ENCODE measurements around the gene MYL11. TPM values are rescaled to one million over a fixed set of nuclear protein-coding genes. Genes with fewer than 3 reads are reported as not detected.

Gene MYL11
- total RNA-seq, 1 donor from 2014 or later, result not detected

GRCh38 chr16:30353438-30354129 is 21.0 kb upstream of the MYL11 start:
- H3K9me3 Mint-ChIP-seq (ENCODE audit: unreplicated experiment), result no peaks in the 10 kb centered on the region
- no peaks in the 10 kb centered on the region for H3K27me3 Mint-ChIP-seq (ENCODE audit: unreplicated experiment)
- no peak overlapping the region for H3K27ac Mint-ChIP-seq (ENCODE audit: unreplicated experiment)
- peak overlapping the region; percentile 91 for H3K4me3 Mint-ChIP-seq (ENCODE audit: unreplicated experiment)
- peaks cover 26% of the 10 kb centered on the region for H3K36me3 Mint-ChIP-seq (ENCODE audit: unreplicated experiment)
- TF ChIP-seq CTCF (IDR thresholded peaks at IDR 0.05), result no peak
- no peak for DNase-seq (ENCODE audit: extremely low spot score, unreplicated experiment)
- H3K4me1 Mint-ChIP-seq (ENCODE audit: unreplicated experiment), result peaks cover 23% of the 10 kb centered on the region

GRCh38 chr16:30354423-30355143 is 20.0 kb upstream of the MYL11 start:
- Mint-ChIP-seq H3K9me3 (ENCODE audit: unreplicated experiment) (no peaks in the 10 kb centered on the region), H3K27me3 (ENCODE audit: unreplicated experiment) (no peaks in the 10 kb centered on the region), H3K27ac (ENCODE audit: unreplicated experiment) (peak overlapping the region; percentile 100), H3K36me3 (ENCODE audit: unreplicated experiment) (peaks cover 26% of the 10 kb centered on the region), H3K4me1 (ENCODE audit: unreplicated experiment) (peaks cover 23% of the 10 kb centered on the region), H3K4me3 (ENCODE audit: unreplicated experiment) (peak overlapping the region; percentile 91)
- TF ChIP-seq CTCF (IDR thresholded peaks at IDR 0.05), result no peak
- DNase-seq (ENCODE audit: extremely low spot score, unreplicated experiment), result no peak

GRCh38 chr16:30355144-30355953 is 19.3 kb upstream of the MYL11 start, which contains the start of gene CD2BP2:
Gene CD2BP2 (minus strand): TSS chr16:30355308. CDS start chr16:30354681, 627 bp downstream.
- peak; percentile 97 for DNase-seq (ENCODE audit: extremely low spot score, unreplicated experiment)
- Mint-ChIP-seq H3K4me1 (ENCODE audit: unreplicated experiment) (peaks cover 23% of the 10 kb centered on the region), H3K4me3 (ENCODE audit: unreplicated experiment) (peak within 1 kb of the TSS; percentile 91), H3K36me3 (ENCODE audit: unreplicated experiment) (peaks cover 28% of the 10 kb centered on the region), H3K9me3 (ENCODE audit: unreplicated experiment) (no peaks in the 10 kb centered on the region), H3K27me3 (ENCODE audit: unreplicated experiment) (no peaks in the 10 kb centered on the region), H3K27ac (ENCODE audit: unreplicated experiment) (peak within 1 kb of the TSS; percentile 100)
- peak; percentile 20 for TF ChIP-seq CTCF (IDR thresholded peaks at IDR 0.05)

- no peak for TF ChIP-seq CTCF (IDR thresholded peaks at IDR 0.05)
- Mint-ChIP-seq H3K27me3 (ENCODE audit: unreplicated experiment) (no peaks in the 10 kb centered on the region), H3K27ac (ENCODE audit: unreplicated experiment) (peak overlapping the region; percentile 100), H3K4me1 (ENCODE audit: unreplicated experiment) (peaks cover 23% of the 10 kb centered on the region), H3K36me3 (ENCODE audit: unreplicated experiment) (peaks cover 24% of the 10 kb centered on the region), H3K4me3 (ENCODE audit: unreplicated experiment) (peak overlapping the region; percentile 91), H3K9me3 (ENCODE audit: unreplicated experiment) (no peaks in the 10 kb centered on the region)
- no peak for DNase-seq (ENCODE audit: extremely low spot score, unreplicated experiment)
Observed at GRCh38 chr16:30355954-30356308, 18.7 kb upstream of the MYL11 start.

Measured in osteocyte (in vitro differentiated cells).